Common myeloid progenitor, CD34-positive (primary cell): ENCODE measurements around the gene ZSCAN32.

Experiments
- CTCF ChIA-PET: fragments of 350-600 bp; sonication (Branson Sonifier 250); formaldehyde crosslinking; loops from one replicate; lab custom pipeline; 2021; ENCODE audit warnings: antibody characterized with exemption; lab: Charles Lee
- POLR2A ChIA-PET: fragments of 350-600 bp; sonication (Branson Sonifier 250); formaldehyde crosslinking; loops from one replicate; lab custom pipeline; 2021; ENCODE audit warnings: antibody characterized with exemption; lab: Charles Lee
- DNase-seq, 3 donors: peaks; one replicate each; pipeline versions ENCODE4 v3.0.0 to v3.0.0-alpha.2; 2013
- H3K27ac ChIP-seq, 2 experiments: 1 replicate in 1 of 2; 2 replicates in 1 of 2; pipeline ENCODE4 v1.7.0; 2013; ENCODE audit warnings: inconsistent platforms in 2 of 2, low read length in 2 of 2, mild to moderate bottlenecking in 2 of 2, low read depth in 1 of 2, moderate library complexity in 1 of 2; ENCODE audit not compliant: severe bottlenecking in 2 of 2, insufficient read depth in 1 of 2, poor library complexity in 1 of 2
- H3K27me3 ChIP-seq, 5 experiments: replicated peaks in 2 of 5; 1 replicate in 3 of 5; 2 replicates in 2 of 5; pipeline versions ENCODE4 v1.6.1 to v1.7.0; 2013; ENCODE audit warnings: low read length in 4 of 5, mild to moderate bottlenecking in 2 of 5, moderate library complexity in 2 of 5, inconsistent platforms in 1 of 5; ENCODE audit not compliant: insufficient read depth in 5 of 5, control insufficient read depth in 4 of 5
- H3K36me3 ChIP-seq, 4 experiments: 1 replicate in 2 of 4; 2 replicates in 2 of 4; pipeline versions ENCODE4 v1.6.1 to v1.7.0; 2013; ENCODE audit warnings: low read length in 3 of 4, control low read depth in 1 of 4, mild to moderate bottlenecking in 1 of 4; ENCODE audit not compliant: control insufficient read depth in 4 of 4, insufficient read depth in 4 of 4
- H3K4me1 ChIP-seq, 4 experiments: 1 replicate in 3 of 4; 2 replicates in 1 of 4; pipeline versions ENCODE4 v1.6.1 to v1.7.1; 2013; ENCODE audit warnings: low read length in 3 of 4, mild to moderate bottlenecking in 3 of 4, control low read depth in 1 of 4, inconsistent platforms in 1 of 4, moderate library complexity in 1 of 4; ENCODE audit not compliant: control insufficient read depth in 4 of 4, insufficient read depth in 4 of 4; ENCODE audit errors: control extremely low read depth in 1 of 4
- H3K4me3 ChIP-seq, 7 experiments: 1 replicate in 4 of 7; 2 replicates in 3 of 7; pipeline versions ENCODE4 v1.5.1 to v1.7.0; 2013; ENCODE audit warnings: mild to moderate bottlenecking in 7 of 7, low read length in 6 of 7, moderate library complexity in 6 of 7, inconsistent platforms in 2 of 7, low read depth in 2 of 7, control low read depth in 1 of 7; ENCODE audit not compliant: insufficient read depth in 4 of 7, control insufficient read depth in 1 of 7; ENCODE audit errors: extremely low read depth in 1 of 7
- H3K9me3 ChIP-seq, 5 experiments: 1 replicate in 4 of 5; 2 replicates in 1 of 5; pipeline versions ENCODE4 v1.6.1 to v1.7.1; 2013; ENCODE audit warnings: low read length in 4 of 5, mild to moderate bottlenecking in 2 of 5, inconsistent platforms in 1 of 5, low read depth in 1 of 5, moderate library complexity in 1 of 5; ENCODE audit not compliant: control insufficient read depth in 4 of 5, insufficient read depth in 2 of 5; ENCODE audit errors: control extremely low read depth in 1 of 5
- WGBS: methylation state at CpG from one replicate; pipeline ENCODE4 v1.1.5; 2013; ENCODE audit not compliant: insufficient coverage; 5-methylcytosine and 5-hydroxymethylcytosine counted together

The ZSCAN32 gene

DNA sequence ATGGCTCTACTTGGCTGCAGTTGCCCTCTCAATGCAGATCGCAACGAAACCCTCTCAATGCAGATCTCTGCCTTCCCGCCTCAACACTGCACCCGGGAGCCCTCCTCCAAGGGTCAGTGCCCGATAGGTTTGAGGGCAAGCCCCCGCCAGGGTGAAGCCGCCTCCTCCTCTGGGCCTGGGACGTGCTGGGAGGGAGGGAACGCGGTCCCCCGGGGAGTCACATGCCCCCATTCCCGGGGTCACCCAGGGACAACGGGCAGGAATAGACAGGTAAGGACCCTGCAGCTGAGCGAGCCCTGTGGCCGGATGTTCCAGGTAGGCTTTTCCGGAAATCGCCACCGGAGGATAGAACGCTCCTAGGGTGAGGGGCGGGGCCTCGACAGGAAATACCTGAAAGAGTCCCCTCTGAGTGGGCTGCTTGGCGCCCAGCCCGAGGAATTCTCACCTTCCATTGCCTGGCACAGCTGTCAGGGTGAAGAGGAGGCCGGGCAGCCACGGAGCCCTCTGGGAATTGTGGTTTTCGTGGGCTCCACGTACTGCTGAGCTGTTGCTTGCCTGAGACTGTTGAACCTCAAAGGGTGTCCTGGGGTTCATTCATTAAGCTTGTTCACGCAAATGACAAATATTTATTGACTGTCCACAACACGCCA lies 13.1 kb upstream of the ZSCAN32 start:
- Histone ChIP-seq H3K4me1 (no peaks in the 10 kb centered on the region), H3K4me3 (no peak overlapping the region), H3K36me3 (peaks cover 2 to 17% (median 3%) of the 10 kb centered on the region in 4 experiments), H3K9me3 (peaks cover 2 to 79% (median 55%) of the 10 kb centered on the region in 5 experiments), H3K27me3 (no peaks in the 10 kb centered on the region), H3K27ac (no peak overlapping the region)
- CTCF ChIA-PET, result interaction anchor here (1.1 kb wide), 1 partner anchor 8 kb away, joined by 3 read pairs; no protein-coding TSS in a partner anchor
- 40% methylated on average over 28 of the region's 29 CpGs for WGBS
- POLR2A ChIA-PET, result no interaction called here
- peak in 1 of 3 donors; percentile 14 for DNase-seq

DNA sequence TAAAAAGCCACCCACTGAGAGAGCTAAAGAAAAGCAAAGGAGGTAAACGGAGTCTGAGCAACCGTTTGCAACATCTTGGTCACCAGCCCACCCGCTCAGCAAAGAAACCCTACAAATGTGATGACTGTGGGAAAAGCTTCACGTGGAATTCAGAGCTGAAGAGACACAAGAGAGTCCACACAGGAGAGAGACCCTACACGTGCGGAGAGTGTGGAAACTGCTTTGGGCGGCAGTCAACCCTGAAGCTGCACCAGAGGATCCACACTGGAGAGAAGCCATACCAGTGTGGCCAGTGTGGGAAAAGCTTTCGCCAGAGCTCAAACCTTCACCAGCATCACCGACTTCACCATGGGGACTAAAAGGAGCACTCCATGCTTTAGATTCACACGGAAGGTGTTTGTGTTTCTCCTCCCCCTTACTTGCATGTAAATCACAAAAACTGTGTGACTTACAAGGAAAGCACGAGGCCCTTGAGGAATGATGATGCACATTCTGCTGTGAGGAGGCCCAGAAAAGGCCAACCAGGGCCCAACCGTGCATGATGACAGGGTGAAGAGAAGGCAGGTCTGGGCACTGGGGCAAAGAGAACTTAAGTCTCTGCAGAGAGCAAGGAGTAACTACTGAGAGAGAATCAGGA lies 7.9 kb upstream of the ZSCAN32 start:
- Histone ChIP-seq H3K4me3 (peak overlapping the region in 1 of 7 experiments; percentile 19), H3K27me3 (no peaks in the 10 kb centered on the region), H3K36me3 (peaks cover 28 to 69% (median 49%) of the 10 kb centered on the region in 4 experiments), H3K4me1 (no peaks in the 10 kb centered on the region), H3K27ac (no peak overlapping the region), H3K9me3 (peaks cover 5 to 93% (median 76%) of the 10 kb centered on the region in 5 experiments)
- no peak for DNase-seq
- WGBS, result 98% methylated on average over 11 of the region's 12 CpGs
- POLR2A ChIA-PET, result no interaction called here
- CTCF ChIA-PET, result no interaction called here

DNA sequence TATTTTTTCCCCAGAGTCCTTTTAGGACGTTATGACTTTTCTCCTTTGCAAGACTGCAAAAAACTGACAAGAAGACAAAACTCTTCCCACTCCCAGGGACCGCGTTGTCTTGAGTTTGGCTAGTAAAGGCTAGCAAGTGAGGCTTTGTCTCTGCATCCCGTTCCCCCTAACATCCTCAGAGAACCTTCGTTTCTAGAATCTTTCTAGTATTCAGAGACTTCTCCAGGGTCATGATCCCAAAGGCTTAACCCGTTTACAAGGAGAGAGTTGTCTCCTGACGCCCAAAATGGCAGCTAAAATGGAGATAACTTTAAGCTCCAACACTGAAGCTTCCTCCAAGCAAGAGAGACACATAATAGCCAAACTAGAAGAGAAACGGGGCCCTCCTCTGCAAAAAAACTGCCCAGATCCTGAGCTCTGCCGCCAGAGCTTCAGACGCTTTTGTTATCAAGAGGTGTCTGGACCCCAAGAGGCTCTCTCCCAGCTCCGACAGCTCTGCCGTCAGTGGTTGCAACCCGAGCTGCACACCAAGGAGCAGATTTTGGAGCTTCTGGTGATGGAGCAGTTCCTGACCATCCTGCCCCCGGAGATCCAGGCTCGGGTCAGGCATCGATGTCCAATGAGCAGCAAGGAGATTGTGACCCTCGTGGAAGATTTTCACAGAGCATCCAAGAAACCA lies 1.1 kb upstream of the ZSCAN32 start:
- CTCF ChIA-PET, result interaction anchor here (1.3 to 1.5 kb wide), 2 partner anchors 42 to 56 kb away, joined by 3 to 4 read pairs; partner anchors contain the start of genes NAA60 and ZNF597

DNA sequence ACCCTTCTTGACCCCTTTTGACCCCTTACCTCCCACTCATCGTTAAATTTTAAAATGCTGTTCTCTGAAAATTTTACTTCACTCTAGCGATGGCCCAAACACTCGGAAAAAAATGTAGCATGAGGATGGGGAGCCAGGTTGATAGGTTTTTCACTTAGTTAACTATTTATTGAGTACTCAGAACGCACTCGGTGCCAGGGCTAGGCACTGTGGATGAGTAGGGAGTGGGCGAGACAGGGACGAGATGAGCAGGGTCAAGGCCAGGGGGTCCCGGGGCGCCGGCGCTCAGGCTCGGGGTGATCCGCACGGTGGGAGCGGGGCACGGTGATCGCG lies 392 bp downstream of the ZSCAN32 start:
- 0% methylated on average over 11 of the region's 18 CpGs for WGBS

More for the DNA sequence above, 1.1 kb upstream of the ZSCAN32 start:
- POLR2A ChIA-PET, result interaction anchor here (1.1 to 1.3 kb wide), 2 partner anchors 42 to 55 kb away, joined by 3 read pairs; partner anchors contain the start of genes NAA60 and ZNF597
- Histone ChIP-seq H3K27me3 (no peaks in the 10 kb centered on the region), H3K36me3 (peaks cover 30 to 54% (median 44%) of the 10 kb centered on the region in 4 experiments), H3K4me1 (peaks cover 2 to 17% (median 9%) of the 10 kb centered on the region in 4 experiments), H3K9me3 (peaks cover 5 to 62% (median 41%) of the 10 kb centered on the region in 5 experiments), H3K27ac (peak overlapping the region; percentile 54 to 88), H3K4me3 (peak overlapping the region; percentile 67 to 96 (median 89))
- WGBS, result 56% methylated on average over 13 of the region's 17 CpGs
- peak in 2 of 3 donors; percentile 22 to 52 for DNase-seq

DNA sequence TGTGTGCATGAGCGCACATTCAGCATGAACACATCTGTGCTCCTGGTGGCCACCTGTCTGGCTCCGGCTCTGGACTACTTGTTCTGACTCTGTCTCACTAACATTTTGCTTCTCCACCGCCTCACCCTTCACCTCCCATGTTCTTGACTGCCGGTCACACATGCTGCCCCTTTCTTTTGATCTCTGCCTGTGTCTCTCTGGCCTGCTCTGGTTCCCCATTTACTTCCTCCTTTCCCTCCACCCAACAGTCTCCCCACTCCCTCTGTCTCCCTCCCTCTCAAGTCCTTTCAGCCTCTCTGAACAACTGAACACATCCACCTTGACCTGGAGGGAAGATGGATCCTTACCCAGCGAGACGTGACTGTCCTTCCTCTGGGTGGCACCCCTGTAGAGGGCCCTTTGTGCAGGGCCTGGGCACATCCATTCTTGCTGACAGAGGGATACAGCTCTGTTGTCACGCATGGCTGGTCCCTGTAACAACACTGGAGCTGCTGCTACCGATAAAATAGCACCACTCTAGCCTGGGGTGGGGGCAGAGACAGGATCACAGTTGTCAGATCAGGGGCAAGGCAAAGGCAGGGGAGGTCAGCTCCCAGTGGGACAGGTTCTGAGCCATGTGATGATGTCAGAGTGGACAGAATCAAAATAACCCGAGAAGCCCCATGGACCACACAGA lies 11.0 kb downstream of the ZSCAN32 start:
- Histone ChIP-seq H3K4me1 (no peaks in the 10 kb centered on the region), H3K4me3 (peak overlapping the region in 1 of 7 experiments; percentile 48), H3K27ac (no peak overlapping the region), H3K27me3 (no peaks in the 10 kb centered on the region), H3K9me3 (peaks cover 1 to 79% (median 60%) of the 10 kb centered on the region in 5 experiments), H3K36me3 (peaks cover 40 to 80% (median 61%) of the 10 kb centered on the region in 4 experiments)
- CTCF ChIA-PET, result no interaction called here
- DNase-seq, result no peak
- WGBS, result 91% methylated on average over 8 of the region's 9 CpGs
- POLR2A ChIA-PET, result no interaction called here

More for the DNA sequence above, 392 bp downstream of the ZSCAN32 start:
- H3K4me1 ChIP-seq, result peaks cover 2 to 17% (median 9%) of the 10 kb centered on the region in 4 experiments
- DNase-seq, result no peak
- peaks cover 6 to 62% (median 48%) of the 10 kb centered on the region in 5 experiments for H3K9me3 ChIP-seq
- no peaks in the 10 kb centered on the region for H3K27me3 ChIP-seq
- POLR2A ChIA-PET, result interaction anchor here (0.6 to 1.3 kb wide), 4 partner anchors 12 to 117 kb away, joined by 3 to 5 read pairs (median 3); partner anchors contain the start of genes NAA60, ZNF263 and ZNF597
- peak overlapping the region; percentile 67 to 96 (median 89) for H3K4me3 ChIP-seq
- H3K27ac ChIP-seq, result peak overlapping the region; percentile 77 to 88
- CTCF ChIA-PET, result interaction anchor here (0.6 to 1.5 kb wide), 2 partner anchors 57 to 87 kb away, joined by 3 to 4 read pairs; no protein-coding TSS in a partner anchor
- peaks cover 36 to 54% (median 47%) of the 10 kb centered on the region in 4 experiments for H3K36me3 ChIP-seq

DNA sequence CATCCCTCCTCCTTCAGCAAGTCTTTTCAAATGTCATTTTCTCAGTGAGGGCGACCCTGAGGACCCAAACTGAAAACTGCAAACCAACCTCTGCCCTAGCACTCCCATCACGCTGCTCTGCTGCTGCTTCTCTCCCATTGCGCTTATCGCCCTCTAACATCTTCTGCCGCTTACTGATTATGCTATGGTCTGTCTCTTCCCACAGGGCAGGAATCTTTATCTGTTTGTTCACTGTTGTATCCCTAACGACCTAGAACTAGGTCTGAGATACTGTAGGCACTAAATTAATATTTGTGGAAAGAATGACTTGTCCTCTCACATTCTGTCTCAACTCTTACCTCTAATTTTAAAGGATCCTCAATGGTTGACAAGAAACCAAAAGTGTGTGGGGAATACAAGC lies 12.5 kb downstream of the ZSCAN32 start:
- 99% methylated on average over 5 of the region's 6 CpGs for WGBS
- peaks cover 1 to 79% (median 60%) of the 10 kb centered on the region in 5 experiments for H3K9me3 ChIP-seq
- no peaks in the 10 kb centered on the region for H3K27me3 ChIP-seq
- H3K27ac ChIP-seq, result no peak overlapping the region
- H3K4me3 ChIP-seq, result no peak overlapping the region
- no peaks in the 10 kb centered on the region for H3K4me1 ChIP-seq
- POLR2A ChIA-PET, result no interaction called here
- CTCF ChIA-PET, result no interaction called here
- DNase-seq, result no peak
- H3K36me3 ChIP-seq, result peaks cover 43 to 79% (median 64%) of the 10 kb centered on the region in 4 experiments
